K562 (cell line): ENCODE results near the gene DYNLT2. TPM values are rescaled to one million over a fixed set of nuclear protein-coding genes. Genes with fewer than 3 reads are reported as not detected.

Experiments
- ATAC-seq: fragments of 200-7000 bp; cut with Tn5 transposase; 3 replicates; pipeline ENCODE4 v1.9.1; 2020; ENCODE audit warnings: moderate library complexity
- BruUV-seq: library from RNA; stranded (reverse); fragments of 400-500 nt; replicated peaks from 2 replicates; lab custom pipeline; 2021; lab: Mats Ljungman, UMichigan
- CTCF ChIA-PET: fragments of 300-600 bp; formaldehyde crosslinking; extraction: SDS; loops from one replicate; lab custom pipeline; 2021; ENCODE audit warnings: low intra/inter-chr PET ratio; lab: Yijun Ruan, JAX
- POLR2A ChIA-PET: fragments of 300-600, 350-650 bp; sonication (Branson Sonifier 250); formaldehyde crosslinking; extraction: SDS; loops from one replicate; lab custom pipeline; 2021; ENCODE audit warnings: antibody characterized with exemption, inconsistent platforms; lab: Yijun Ruan, JAX
- DNase-seq, 4 experiments: peaks; one replicate each; pipeline versions ENCODE4 v3.0.0 to v3.0.0-alpha.2; 2011 to 2018; ENCODE audit warnings: low spot score in 3 of 4, mixed read lengths in 3 of 4; ENCODE audit errors: extremely low read depth in 1 of 4
- FAIRE-seq: peaks from 2 replicates; lab custom pipeline; 2011; peaks lifted over from hg19 to GRCh38; lab: Jason Lieb, UNC
- H2AFZ ChIP-seq: 2 replicates; pipeline ENCODE4 v1.6.0; 2011; ENCODE audit warnings: low read depth, low read length, control low read depth, inconsistent platforms
- H3K27ac ChIP-seq: fragments of 200-600 bp; 3 replicates; pipeline ENCODE4 v1.8.0; 2011; ENCODE audit warnings: low read depth, mild to moderate bottlenecking, control low read depth, inconsistent platforms, low read length, moderate library complexity, mixed read lengths; ENCODE audit errors: extremely low read depth
- H3K27me3 ChIP-seq, 2 experiments: fragments of 300-600 bp in 1 of 2; 2 replicates in 1 of 2; 3 replicates in 1 of 2; pipeline versions ENCODE4 v1.6.0 to v1.8.0; 2011; ENCODE audit warnings: inconsistent platforms in 2 of 2, low read length in 2 of 2, mild to moderate bottlenecking in 1 of 2, mixed read lengths in 1 of 2, moderate library complexity in 1 of 2; ENCODE audit not compliant: control insufficient read depth in 2 of 2, insufficient read depth in 2 of 2
- H3K36me3 ChIP-seq: fragments of 300-600 bp; 3 replicates; pipeline ENCODE4 v1.8.0; 2011; ENCODE audit warnings: mild to moderate bottlenecking, low read length, inconsistent platforms; ENCODE audit not compliant: control insufficient read depth, insufficient read depth
- H3K4me1 ChIP-seq, 2 experiments: fragments of 200-600 bp in 1 of 2; replicated peaks in 1 of 2; 2 replicates in 1 of 2; 3 replicates in 1 of 2; pipeline versions ENCODE4 v1.5.1 to v1.8.0; 2011; ENCODE audit warnings: inconsistent platforms in 2 of 2, low read length in 2 of 2, mild to moderate bottlenecking in 1 of 2, mixed read lengths in 1 of 2, moderate library complexity in 1 of 2; ENCODE audit not compliant: control insufficient read depth in 2 of 2, insufficient read depth in 2 of 2
- H3K4me2 ChIP-seq: 2 replicates; pipeline ENCODE4 v1.6.1; 2011; ENCODE audit warnings: low read length, control low read depth, inconsistent platforms, mixed read lengths; ENCODE audit not compliant: insufficient read depth
- H3K4me3 ChIP-seq: fragments of 200-600 bp; sonication (generic), shearing (Covaris generic); 2 replicates; pipeline ENCODE4 v1.5.1; 2016; ENCODE audit warnings: control low read depth, inconsistent platforms
- H3K79me2 ChIP-seq: fragments of 200-600 bp; 3 replicates; pipeline ENCODE4 v1.8.0; 2011; ENCODE audit warnings: low read length, inconsistent platforms; ENCODE audit not compliant: control insufficient read depth, insufficient read depth
- H3K9ac ChIP-seq, 2 experiments: 2 replicates each; pipeline versions ENCODE4 v1.6.0 to v1.6.1; 2011; ENCODE audit warnings: low read depth in 2 of 2, low read length in 2 of 2, control low read depth in 1 of 2, inconsistent platforms in 1 of 2, mild to moderate bottlenecking in 1 of 2, mixed read lengths in 1 of 2; ENCODE audit not compliant: insufficient read depth in 1 of 2
- H3K9me1 ChIP-seq: one replicate; pipeline ENCODE4 v1.6.0; 2011; ENCODE audit warnings: inconsistent platforms, mild to moderate bottlenecking, low read length, moderate library complexity; ENCODE audit not compliant: control insufficient read depth, insufficient read depth
- H3K9me3 ChIP-seq: replicated peaks from 2 replicates; pipeline ENCODE4 v1.5.1; 2011; ENCODE audit warnings: low read depth, low read length, inconsistent platforms; ENCODE audit not compliant: control insufficient read depth, insufficient read depth
- H4K20me1 ChIP-seq: replicated peaks from 2 replicates; pipeline ENCODE4 v1.6.1; 2011; ENCODE audit warnings: low read length, inconsistent platforms, mixed read lengths; ENCODE audit not compliant: control insufficient read depth, insufficient read depth
- ADNP ChIP-seq: fragments of 200-800 bp; sonication (Bioruptor generic); IDR thresholded peaks from 2 replicates; pipeline ENCODE4 v1.6.1; 2016; ENCODE audit warnings: missing genetic modification characterization, missing compliant biosample characterization
- ELF4 ChIP-seq: fragments of 450-650 bp; formaldehyde crosslinking; IDR thresholded peaks from 2 replicates; pipeline ENCODE4 v1.4.0; 2022; ENCODE audit warnings: missing genetic modification characterization
- HBP1 ChIP-seq: fragments of 450-650 bp; formaldehyde crosslinking; IDR thresholded peaks from 2 replicates; pipeline ENCODE4 v1.4.0; 2022; ENCODE audit warnings: missing genetic modification characterization
- HDGF ChIP-seq: fragments of 450-650 bp; IDR thresholded peaks from 2 replicates; pipeline ENCODE4 v1.6.1; 2016
- KDM1A ChIP-seq, 2 experiments: fragments of 450-650 bp; IDR thresholded peaks; 2 replicates each; pipeline ENCODE4 v1.6.1; 2016; ENCODE audit warnings: mild to moderate bottlenecking in 2 of 2
- MYBL2 ChIP-seq, 2 experiments: fragments of 450-650 bp in 1 of 2; sonication (generic) in 1 of 2; formaldehyde crosslinking in 1 of 2; IDR thresholded peaks; 2 replicates each; pipeline versions ENCODE4 v1.6.1 to v1.8.1; 2017 to 2022; ENCODE audit warnings: borderline replicate concordance in 1 of 2, inconsistent platforms in 1 of 2, low read depth in 1 of 2, mild to moderate bottlenecking in 1 of 2, missing genetic modification reagents in 1 of 2, moderate library complexity in 1 of 2
- STAT6 ChIP-seq: sonication (generic); formaldehyde crosslinking; IDR thresholded peaks from 2 replicates; pipeline ENCODE4 v1.8.1; 2023; ENCODE audit warnings: mild to moderate bottlenecking, missing genetic modification reagents
- ZBTB26 ChIP-seq: fragments of 450-650 bp; formaldehyde crosslinking; IDR thresholded peaks from 2 replicates; pipeline ENCODE4 v1.4.0; 2022; ENCODE audit warnings: missing genetic modification characterization
- ZNF174 ChIP-seq: fragments of 250-450 bp; sonication (Bioruptor Pico); IDR thresholded peaks from 2 replicates; pipeline ENCODE4 v1.4.0; 2020; ENCODE audit warnings: mild to moderate bottlenecking
- WGBS: fragments of 100-300 bp; shearing (Covaris generic); methylation state at CpG from one replicate; pipeline ENCODE4 v1.1.6; 2016; ENCODE audit warnings: low coverage, mixed read lengths; ENCODE audit not compliant: insufficient coverage; ENCODE audit errors: missing lambda C conversion rate; 5-methylcytosine and 5-hydroxymethylcytosine counted together
- in situ Hi-C: fragments of 300-500 bp; cut with MboI; formaldehyde crosslinking; loops from 4 replicates; pipeline ENCODE4 v1.15.0; 2018; ENCODE audit warnings: inconsistent platforms, mixed read lengths
- intact Hi-C: fragments of 100-400 bp; cut with micrococcal nuclease; formaldehyde crosslinking; loops from 2 replicates; pipeline ENCODE4 v1.14.2; 2022
- polyA plus RNA-seq, 8 experiments: library from polyadenylated mRNA; depleted of rRNA in 4 of 8; stranded (reverse) in 5 of 8; unstranded in 3 of 8; fragments of >200 nt; fragmentation: Nextera tagmentation in 2 of 8; fragmentation: Illumina TruSeq in 1 of 8; extraction: Ambion mirVana in 2 of 8; extraction: Trizol in 1 of 8; gene quantifications; 2 replicates each; pipeline versions ENCODE4 v1.2.1 to v1.2.3, GENCODE V29; 2011 to 2014; ENCODE audit warnings: inconsistent platforms in 1 of 8, missing spikeins in 1 of 8
- total RNA-seq, 7 experiments: library from RNA; depleted of rRNA in 6 of 7; stranded (reverse); fragments of >200 nt in 6 of 7; fragmentation: Illumina TruSeq in 2 of 7; extraction: Trizol in 2 of 7; gene quantifications; 2 replicates each; pipeline versions ENCODE4 v1.2.1 to v1.2.3, GENCODE V29; 2011 to 2021; ENCODE audit warnings: low replicate concordance in 1 of 7

DYNLT2 gene
- total and polyA plus RNA-seq, 9 of the 15 experiments (the other 6 are each of a cell fraction or from before 2014, with no cell fraction given): 2.0 to 12.8 (median 6.3) TPM

DNA sequence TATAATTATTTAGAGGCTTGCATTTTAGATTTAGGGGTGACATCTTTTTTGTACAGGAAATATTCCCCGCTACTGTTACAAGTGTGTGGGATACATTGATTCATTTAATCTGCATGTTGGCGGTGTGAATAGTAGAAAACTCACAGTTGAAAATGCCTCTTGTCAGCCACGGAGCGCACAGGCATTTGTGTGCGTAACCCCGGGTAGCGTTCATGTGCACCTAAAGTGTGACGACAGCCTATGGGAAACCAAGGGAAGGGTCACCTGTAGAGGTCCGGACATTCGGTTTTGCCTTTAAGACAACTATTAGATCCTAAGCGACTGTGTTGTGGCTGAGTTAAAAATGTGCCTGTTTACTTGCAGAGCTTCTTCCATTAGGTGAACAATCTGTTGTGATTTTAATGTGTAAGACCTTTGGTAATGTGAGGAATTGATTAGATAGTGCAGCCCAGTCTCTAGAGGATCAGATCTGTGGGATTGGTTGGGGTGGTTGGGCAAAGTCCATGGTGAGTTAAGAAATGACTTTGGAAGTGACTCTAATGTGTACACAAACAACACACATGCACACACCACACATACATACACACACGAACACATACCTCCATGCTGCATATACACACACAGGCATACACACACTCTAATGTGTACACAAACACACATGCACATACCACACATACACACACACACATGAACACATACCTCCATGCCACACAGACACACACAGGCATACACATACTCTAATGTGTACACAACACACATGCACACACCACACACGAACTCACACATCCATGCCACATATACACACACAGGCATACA lies 15.8 kb upstream of the DYNLT2 start:
- H3K4me1 ChIP-seq: no peaks in the 10 kb centered on the region
- peaks cover 60% of the 10 kb centered on the region for H3K36me3 ChIP-seq
- TF ChIP-seq ZBTB26 (CRISPR knock-in tag): 0 out of 2 replicates have a peak, but pooled peaks have one; percentile 31
- TF ChIP-seq KDM1A (IDR thresholded peaks at IDR 0.05): peak in 1 of 2 experiments; percentile 63; a peak in 1 of 4 replicates
- TF ChIP-seq STAT6 (CRISPR knock-in tag): no peak
- 0 out of 2 replicates have a peak, but pooled peaks have one; percentile 53 for TF ChIP-seq HDGF
- no peak for TF ChIP-seq ZNF174
- 0 out of 2 replicates have a peak, but pooled peaks have one; percentile 13 for TF ChIP-seq HBP1 (CRISPR knock-in tag)
- TF ChIP-seq ELF4 (CRISPR knock-in tag): peak; percentile 62; the same call in 1 of the 2 replicates
- peak; percentile 25; the same call in 1 of the 2 replicates for TF ChIP-seq MYBL2 (IDR thresholded peaks at IDR 0.05; ENCODE audit: low read depth)
- TF ChIP-seq MYBL2 (CRISPR knock-in tag; IDR thresholded peaks at IDR 0.05; ENCODE audit: borderline replicate concordance): no peak
- no peak for TF ChIP-seq ADNP
- H3K9ac ChIP-seq: no peak overlapping the region
- no peaks in the 10 kb centered on the region for H3K79me2 ChIP-seq
- no peaks in the 10 kb centered on the region for H3K27me3 ChIP-seq
- ChIA-PET POLR2A (no interaction called here), CTCF (no interaction called here)
- in situ Hi-C loops: no loop called here
- no TSS peak for BruUV-seq
- no peak overlapping the region for H2AFZ ChIP-seq
- no peak overlapping the region for H3K4me2 ChIP-seq
- intact Hi-C loops: no loop called here
- H3K27ac ChIP-seq: no peak overlapping the region
- H3K9me1 ChIP-seq: no peaks in the 10 kb centered on the region
- ATAC-seq (no peak), DNase-seq (no peak), FAIRE-seq (peak; percentile 63)
- no peaks in the 10 kb centered on the region for H3K9me3 ChIP-seq
- 84% methylated on average over 13 of the region's 13 CpGs for WGBS
- H4K20me1 ChIP-seq: no peaks in the 10 kb centered on the region
- no peak overlapping the region for H3K4me3 ChIP-seq
